GM23338 (cell line): ENCODE data around the gene AGPAT3. TPM values are rescaled to one million over a fixed set of nuclear protein-coding genes. Genes with fewer than 3 reads are reported as not detected.

Experiments
- ATAC-seq: fragments of 200-7000 bp; cut with Tn5 transposase; 3 replicates; pipeline ENCODE4 v1.9.1; 2020
- DNase-seq: peaks from one replicate; pipeline ENCODE4 v3.0.0-alpha.2; 2015; ENCODE audit warnings: low spot score
- H2AFZ ChIP-seq: fragments of 200-600 bp; sonication (generic); 2 replicates; pipeline ENCODE4 v1.8.0; 2016; ENCODE audit warnings: antibody characterized with exemption, mild to moderate bottlenecking, moderate library complexity
- H3F3A ChIP-seq: fragments of 200-600 bp; sonication (generic); replicated peaks from 2 replicates; pipeline ENCODE4 v1.8.0; 2017; ENCODE audit warnings: antibody characterized with exemption, mixed run types, low read depth
- H3K27ac ChIP-seq: fragments of 200-600 bp; sonication (generic); 2 replicates; pipeline ENCODE4 v1.6.1; 2016; ENCODE audit warnings: low read depth
- H3K27me3 ChIP-seq: fragments of 200-600 bp; sonication (generic); 2 replicates; pipeline ENCODE4 v1.8.0; 2016; ENCODE audit warnings: mild to moderate bottlenecking, mixed run types, moderate library complexity; ENCODE audit not compliant: insufficient read depth
- H3K36me3 ChIP-seq: fragments of 200-600 bp; sonication (generic); 2 replicates; pipeline ENCODE4 v1.8.0; 2016; ENCODE audit warnings: mild to moderate bottlenecking; ENCODE audit not compliant: insufficient read depth
- H3K4me1 ChIP-seq: fragments of 200-600 bp; sonication (generic); 2 replicates; pipeline ENCODE4 v1.8.0; 2016; ENCODE audit warnings: mild to moderate bottlenecking, moderate library complexity; ENCODE audit not compliant: insufficient read depth
- H3K4me2 ChIP-seq: fragments of 200-600 bp; sonication (generic); 2 replicates; pipeline ENCODE4 v1.7.1; 2017; ENCODE audit warnings: mixed run types
- H3K4me3 ChIP-seq: fragments of 200-600 bp; sonication (generic); 2 replicates; pipeline ENCODE4 v1.6.1; 2016; ENCODE audit warnings: mixed run types
- H3K79me2 ChIP-seq: fragments of 200-600 bp; sonication (generic); replicated peaks from 2 replicates; pipeline ENCODE4 v1.8.0; 2017; ENCODE audit warnings: mild to moderate bottlenecking; ENCODE audit not compliant: insufficient read depth
- H3K9me2 ChIP-seq: fragments of 200-600 bp; sonication (generic); 2 replicates; pipeline ENCODE4 v1.8.0; 2017; ENCODE audit not compliant: insufficient read depth
- H4K20me1 ChIP-seq: fragments of 200-600 bp; sonication (generic); replicated peaks from 2 replicates; pipeline ENCODE4 v1.8.0; 2017; ENCODE audit warnings: mild to moderate bottlenecking; ENCODE audit not compliant: insufficient read depth
- H3K27ac Mint-ChIP-seq: 2 replicates; pipeline ENCODE4 v1.8.0; 2020; ENCODE audit warnings: inconsistent platforms, mild to moderate bottlenecking, moderate library complexity, mixed read lengths
- H3K27me3 Mint-ChIP-seq: 3 replicates; pipeline ENCODE4 v1.8.0; 2022; ENCODE audit warnings: low read depth, mild to moderate bottlenecking, moderate library complexity, mixed read lengths, inconsistent platforms; ENCODE audit not compliant: insufficient read depth, poor library complexity
- H3K36me3 Mint-ChIP-seq: 3 replicates; pipeline ENCODE4 v1.8.0; 2021; ENCODE audit warnings: low read depth, mild to moderate bottlenecking, inconsistent platforms, moderate library complexity, mixed read lengths
- H3K4me1 Mint-ChIP-seq: 3 replicates; pipeline ENCODE4 v1.8.0; 2020; ENCODE audit warnings: mild to moderate bottlenecking, inconsistent platforms, mixed read lengths
- H3K4me3 Mint-ChIP-seq: 3 replicates; pipeline ENCODE4 v1.8.0; 2021; ENCODE audit warnings: moderate library complexity, mild to moderate bottlenecking, inconsistent platforms, mixed read lengths
- H3K9me3 Mint-ChIP-seq: 3 replicates; pipeline ENCODE4 v1.8.0; 2020; ENCODE audit warnings: moderate library complexity, mild to moderate bottlenecking, inconsistent platforms, mixed read lengths
- CREB1 ChIP-seq: fragments of 250-450 bp; sonication (Bioruptor Pico); IDR thresholded peaks from 2 replicates; pipeline ENCODE4 v1.5.0; 2020; ENCODE audit warnings: low read depth, mild to moderate bottlenecking, moderate library complexity
- EZH2phosphoT487 ChIP-seq: fragments of 200-600 bp; sonication (generic); IDR thresholded peaks from one replicate; pipeline ENCODE4 v1.8.1; 2018; ENCODE audit warnings: antibody characterized with exemption; ENCODE audit not compliant: unreplicated experiment
- REST ChIP-seq: IDR thresholded peaks from one replicate; pipeline ENCODE4 v1.6.1; 2018; ENCODE audit warnings: antibody characterized with exemption; ENCODE audit not compliant: unreplicated experiment
- STAT1 ChIP-seq: IDR thresholded peaks from one replicate; pipeline ENCODE4 v1.6.1; 2016; ENCODE audit warnings: antibody characterized with exemption; ENCODE audit not compliant: unreplicated experiment
- ZNF114 ChIP-seq: fragments of 250-450 bp; sonication (Bioruptor Pico); IDR thresholded peaks from 2 replicates; pipeline ENCODE4 v1.5.0; 2020; ENCODE audit warnings: mild to moderate bottlenecking, moderate library complexity
- ZNF331 ChIP-seq: fragments of 250-450 bp; sonication (Bioruptor Pico); IDR thresholded peaks from 2 replicates; pipeline ENCODE4 v1.5.0; 2020; ENCODE audit warnings: low read depth, mild to moderate bottlenecking, moderate library complexity
- ZNF462 ChIP-seq: fragments of 250-450 bp; sonication (Bioruptor Pico); IDR thresholded peaks from 2 replicates; pipeline ENCODE4 v1.5.0; 2020; ENCODE audit warnings: mild to moderate bottlenecking, moderate library complexity
- polyA plus RNA-seq: library from polyadenylated mRNA; unstranded; fragments of >200 nt; fragmentation: Nextera tagmentation; extraction: Ambion mirVana; gene quantifications from 2 replicates; pipeline ENCODE4 v1.2.1, GENCODE V29; 2016
- total RNA-seq: library from RNA; depleted of rRNA; stranded (reverse); fragments of >200 nt; shearing (Covaris generic); gene quantifications from 2 replicates; pipeline ENCODE4 v1.2.3, GENCODE V29; 2014

The AGPAT3 gene
- total and polyA plus RNA-seq, 2 experiments from 2014 or later = 2.1 to 6.1 TPM

GRCh38 chr21:43971201-43971991, 106.4 kb downstream of the AGPAT3 start:
- H3K36me3 Mint-ChIP-seq = no peaks in the 10 kb centered on the region
- Histone ChIP-seq H3K79me2 (no peaks in the 10 kb centered on the region), H3K36me3 (no peaks in the 10 kb centered on the region), H3K9me2 (no peaks in the 10 kb centered on the region), H3K4me1 (no peaks in the 10 kb centered on the region), H3K4me3 (no peak overlapping the region), H4K20me1 (no peaks in the 10 kb centered on the region), H2AFZ (no peak overlapping the region), H3F3A (peaks cover 6% of the 10 kb centered on the region; the same call in 1 of the 2 replicates), H3K4me2 (no peak overlapping the region), H3K27me3 (no peaks in the 10 kb centered on the region), H3K27ac (no peak overlapping the region)
- ATAC-seq = no peak
- H3K4me1 Mint-ChIP-seq = no peaks in the 10 kb centered on the region
- TF ChIP-seq CREB1 (CRISPR knock-in tag) = no peak
- no peak overlapping the region for H3K27ac Mint-ChIP-seq
- no peaks in the 10 kb centered on the region for H3K9me3 Mint-ChIP-seq
- peaks cover 12% of the 10 kb centered on the region for H3K27me3 Mint-ChIP-seq
- no peak for DNase-seq
- no peak overlapping the region; the same call in 2 of the 3 replicates for H3K4me3 Mint-ChIP-seq

GRCh38 chr21:43971992-43972255, 106.9 kb downstream of the AGPAT3 start:
- Mint-ChIP-seq H3K27me3 (peaks cover 12% of the 10 kb centered on the region), H3K4me1 (no peaks in the 10 kb centered on the region), H3K36me3 (no peaks in the 10 kb centered on the region), H3K4me3 (no peak overlapping the region), H3K27ac (no peak overlapping the region), H3K9me3 (no peaks in the 10 kb centered on the region)
- no peaks in the 10 kb centered on the region for H3K79me2 ChIP-seq
- no peak for DNase-seq
- H3K9me2 ChIP-seq = no peaks in the 10 kb centered on the region
- H3F3A ChIP-seq = peaks cover 6% of the 10 kb centered on the region; the same call in 1 of the 2 replicates
- H3K4me1 ChIP-seq = no peaks in the 10 kb centered on the region
- H3K4me3 ChIP-seq = no peak overlapping the region
- no peak overlapping the region for H3K27ac ChIP-seq
- no peaks in the 10 kb centered on the region for H3K36me3 ChIP-seq
- H2AFZ ChIP-seq = no peak overlapping the region
- H3K27me3 ChIP-seq = no peaks in the 10 kb centered on the region
- TF ChIP-seq REST = no peak
- no peak for TF ChIP-seq CREB1 (CRISPR knock-in tag)
- no peak for TF ChIP-seq STAT1
- no peak for TF ChIP-seq ZNF114
- TF ChIP-seq ZNF331 = no peak
- no peak for TF ChIP-seq EZH2phosphoT487
- no peak for TF ChIP-seq ZNF462 (CRISPR knock-in tag)
- no peak overlapping the region for H3K4me2 ChIP-seq
- H4K20me1 ChIP-seq = no peaks in the 10 kb centered on the region
- ATAC-seq = no peak
